ENCODE data around the gene ATP1B3. TPM values are rescaled to one million over a fixed set of nuclear protein-coding genes. Genes with fewer than 3 reads are reported as not detected.
"Not testable (repeated sequence)": the region's sequence is repeated elsewhere in the genome, so short reads cannot be mapped to it uniquely, and the experiment has no call there.

The ATP1B3 gene
- total RNA-seq, 1 donor from 2014 or later = 103 TPM

- H3K36me3 Mint-ChIP-seq (ENCODE audit: insufficient read depth) = peaks cover 16% of the 10 kb centered on the region
- H3K27me3 Mint-ChIP-seq = no peaks in the 10 kb centered on the region
- no peaks in the 10 kb centered on the region for H3K4me1 Mint-ChIP-seq (ENCODE audit: low read depth)
- no peak for DNase-seq (ENCODE audit: low spot score, unreplicated experiment)
- H3K27ac Mint-ChIP-seq = no peak overlapping the region
- H3K4me3 Mint-ChIP-seq (ENCODE audit: low read depth) = no peak overlapping the region
- no peak for TF ChIP-seq CTCF (IDR thresholded peaks at IDR 0.05; ENCODE audit: unreplicated experiment)
- H3K9me3 Mint-ChIP-seq (ENCODE audit: low read depth) = peaks cover 7% of the 10 kb centered on the region
Measured at GRCh38 chr3:141915016-141915415, 38.6 kb downstream of the ATP1B3 start.

- Mint-ChIP-seq H3K36me3 (ENCODE audit: insufficient read depth) (peaks cover 16% of the 10 kb centered on the region), H3K27ac (no peak overlapping the region), H3K27me3 (no peaks in the 10 kb centered on the region), H3K4me1 (ENCODE audit: low read depth) (no peaks in the 10 kb centered on the region), H3K4me3 (ENCODE audit: low read depth) (no peak overlapping the region), H3K9me3 (ENCODE audit: low read depth) (peaks cover 7% of the 10 kb centered on the region)
- no peak for TF ChIP-seq CTCF (IDR thresholded peaks at IDR 0.05; ENCODE audit: unreplicated experiment)
- DNase-seq (ENCODE audit: low spot score, unreplicated experiment) = no peak
Measured at GRCh38 chr3:141915766-141916165, 39.3 kb downstream of the ATP1B3 start.

- no peak for DNase-seq (ENCODE audit: low spot score, unreplicated experiment)
- H3K36me3 Mint-ChIP-seq (ENCODE audit: insufficient read depth) = peaks cover 18% of the 10 kb centered on the region
- no peak overlapping the region for H3K27ac Mint-ChIP-seq
- H3K9me3 Mint-ChIP-seq (ENCODE audit: low read depth) = no peaks in the 10 kb centered on the region
- no peaks in the 10 kb centered on the region for H3K27me3 Mint-ChIP-seq
- no peaks in the 10 kb centered on the region for H3K4me1 Mint-ChIP-seq (ENCODE audit: low read depth)
- no peak for TF ChIP-seq CTCF (IDR thresholded peaks at IDR 0.05; ENCODE audit: unreplicated experiment)
- H3K4me3 Mint-ChIP-seq (ENCODE audit: low read depth) = no peak overlapping the region
Measured at GRCh38 chr3:141920701-141921100, 44.3 kb downstream of the ATP1B3 start.

- no peak for TF ChIP-seq CTCF (IDR thresholded peaks at IDR 0.05; ENCODE audit: unreplicated experiment)
- no peak overlapping the region for H3K4me3 Mint-ChIP-seq (ENCODE audit: low read depth)
- H3K27me3 Mint-ChIP-seq = no peaks in the 10 kb centered on the region
- no peak overlapping the region for H3K27ac Mint-ChIP-seq
- no peaks in the 10 kb centered on the region for H3K9me3 Mint-ChIP-seq (ENCODE audit: low read depth)
- no peaks in the 10 kb centered on the region for H3K4me1 Mint-ChIP-seq (ENCODE audit: low read depth)
- no peak for DNase-seq (ENCODE audit: low spot score, unreplicated experiment)
- peaks cover 17% of the 10 kb centered on the region for H3K36me3 Mint-ChIP-seq (ENCODE audit: insufficient read depth)
Measured at GRCh38 chr3:141921316-141921715, 44.9 kb downstream of the ATP1B3 start.

- not testable (repeated sequence) for H3K4me3 Mint-ChIP-seq (ENCODE audit: low read depth); DNase-seq (ENCODE audit: low spot score, unreplicated experiment); H3K4me1 Mint-ChIP-seq (ENCODE audit: low read depth); H3K27me3 Mint-ChIP-seq; H3K9me3 Mint-ChIP-seq (ENCODE audit: low read depth)
- H3K36me3 Mint-ChIP-seq (ENCODE audit: insufficient read depth) = peaks cover 17% of the 10 kb centered on the region
- H3K27ac Mint-ChIP-seq = peak overlapping the region; percentile 35
Measured at GRCh38 chr3:141925677-141926076, 49.2 kb downstream of the ATP1B3 start.

- no peak for DNase-seq (ENCODE audit: low spot score, unreplicated experiment)
- no peaks in the 10 kb centered on the region for H3K4me1 Mint-ChIP-seq (ENCODE audit: low read depth)
- peaks cover 17% of the 10 kb centered on the region for H3K36me3 Mint-ChIP-seq (ENCODE audit: insufficient read depth)
- TF ChIP-seq CTCF (IDR thresholded peaks at IDR 0.05; ENCODE audit: unreplicated experiment) = no peak
- H3K27me3 Mint-ChIP-seq = no peaks in the 10 kb centered on the region
- no peak overlapping the region for H3K27ac Mint-ChIP-seq
- no peaks in the 10 kb centered on the region for H3K9me3 Mint-ChIP-seq (ENCODE audit: low read depth)
- no peak overlapping the region for H3K4me3 Mint-ChIP-seq (ENCODE audit: low read depth)
Measured at GRCh38 chr3:141926929-141927328, 50.5 kb downstream of the ATP1B3 start.

All from progenitor cell of endocrine pancreas (in vitro differentiated cells).